SK-N-MC (cell line): ENCODE measurements around the gene ZCCHC7.
"Not testable (repeated sequence)": the region's sequence is repeated elsewhere in the genome, so short reads cannot be mapped to it uniquely, and the experiment has no call there.

ENCODE experiments used
- EZH2 ChIP-seq: fragments of 200-600 bp; sonication (generic); IDR thresholded peaks from one replicate; pipeline ENCODE4 v1.6.1; 2017; ENCODE audit warnings: antibody characterized with exemption
- FOXP2 ChIP-seq: optimal IDR thresholded peaks from 2 replicates; pipeline ENCODE3; 2011; ENCODE audit warnings: mild to moderate bottlenecking, moderate library complexity; ENCODE audit not compliant: insufficient read depth; ENCODE audit errors: extremely low read length, control extremely low read depth
- POLR2AphosphoS5 ChIP-seq: IDR thresholded peaks from 2 replicates; pipeline ENCODE4 v1.6.1; 2012; ENCODE audit warnings: mild to moderate bottlenecking, low read depth, low read length, borderline replicate concordance

DNA sequence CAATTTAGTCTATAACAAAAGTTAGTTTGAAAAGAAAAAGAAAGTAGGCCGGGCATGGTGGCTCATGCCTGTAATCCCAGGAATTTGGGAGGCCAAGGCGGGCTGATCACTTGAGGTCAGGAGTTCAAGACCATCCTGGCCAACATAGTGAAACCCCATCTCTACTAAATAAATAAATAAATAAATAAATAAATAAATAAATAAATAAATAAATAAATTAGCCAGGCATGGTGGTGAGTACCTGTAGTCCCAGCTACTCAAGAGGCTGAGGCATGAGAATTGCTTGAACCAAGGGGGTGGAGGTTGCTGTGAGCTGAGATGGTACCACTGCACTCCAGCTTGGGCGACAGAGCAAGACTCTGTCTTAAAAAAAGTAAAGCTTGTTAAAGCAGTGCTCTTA, 277.6 kb downstream of the ZCCHC7 start:
- not testable (repeated sequence) for TF ChIP-seq POLR2AphosphoS5, EZH2, FOXP2
